CD4-positive, alpha-beta memory T cell (primary cell): Measurements from ENCODE around the gene PHF20. TPM values are rescaled to one million over a fixed set of nuclear protein-coding genes. Genes with fewer than 3 reads are reported as not detected.
"Not testable (repeated sequence)": the region's sequence is repeated elsewhere in the genome, so short reads cannot be mapped to it uniquely, and the experiment has no call there.

ENCODE experiments used
- CTCF ChIA-PET: fragments of 350-600 bp; sonication (Branson Sonifier 250); formaldehyde crosslinking; loops from one replicate; lab custom pipeline; 2021; ENCODE audit warnings: inconsistent platforms; ENCODE audit not compliant: partially characterized antibody; lab: Charles Lee
- POLR2A ChIA-PET: fragments of 350-600 bp; sonication (Branson Sonifier 250); formaldehyde crosslinking; loops from one replicate; lab custom pipeline; 2021; ENCODE audit not compliant: partially characterized antibody; lab: Charles Lee
- DNase-seq, 5 donors: peaks; one replicate each; pipeline versions ENCODE4 v3.0.0 to v3.0.0-alpha.2; 2020 to 2022; ENCODE audit warnings: mixed read lengths in 1 of 5
- H3K27ac ChIP-seq: one replicate; pipeline ENCODE4 v1.7.0; 2013; ENCODE audit warnings: low read depth, low read length
- H3K27me3 ChIP-seq: 2 replicates; pipeline ENCODE4 v1.7.0; 2013; ENCODE audit warnings: mild to moderate bottlenecking, low read length, moderate library complexity; ENCODE audit not compliant: insufficient read depth
- H3K36me3 ChIP-seq: 2 replicates; pipeline ENCODE4 v1.7.0; 2013; ENCODE audit warnings: mild to moderate bottlenecking, low read length, moderate library complexity; ENCODE audit not compliant: insufficient read depth
- H3K4me1 ChIP-seq: 2 replicates; pipeline ENCODE4 v1.7.0; 2013; ENCODE audit warnings: mild to moderate bottlenecking, low read length, moderate library complexity; ENCODE audit not compliant: insufficient read depth
- H3K4me3 ChIP-seq, 2 donors: one replicate each; pipeline ENCODE4 v1.7.0; 2013; ENCODE audit warnings: low read length in 2 of 2, mild to moderate bottlenecking in 1 of 2
- H3K9me3 ChIP-seq, 2 donors: one replicate each; pipeline ENCODE4 v1.7.0; 2013; ENCODE audit warnings: low read length in 2 of 2, control low read depth in 1 of 2; ENCODE audit not compliant: control insufficient read depth in 1 of 2
- H3K27ac Mint-ChIP-seq, 7 donors: one replicate each; pipeline ENCODE4 v1.8.0; 2020 to 2021; ENCODE audit warnings: mixed read lengths in 7 of 7, mild to moderate bottlenecking in 6 of 7, inconsistent platforms in 3 of 7, moderate library complexity in 3 of 7
- H3K27me3 Mint-ChIP-seq, 2 donors: one replicate each; pipeline ENCODE4 v1.8.0; 2020 to 2021; ENCODE audit warnings: mixed read lengths in 2 of 2
- H3K36me3 Mint-ChIP-seq, 2 donors: one replicate each; pipeline ENCODE4 v1.8.0; 2020 to 2021; ENCODE audit warnings: mixed read lengths in 2 of 2, inconsistent platforms in 1 of 2, mild to moderate bottlenecking in 1 of 2
- H3K4me1 Mint-ChIP-seq, 4 donors: one replicate each; pipeline ENCODE4 v1.8.0; 2020 to 2021; ENCODE audit warnings: mixed read lengths in 4 of 4, mild to moderate bottlenecking in 1 of 4
- H3K4me3 Mint-ChIP-seq, 8 donors: one replicate each; pipeline ENCODE4 v1.8.0; 2020 to 2021; ENCODE audit warnings: mixed read lengths in 8 of 8, mild to moderate bottlenecking in 7 of 8, moderate library complexity in 6 of 8, inconsistent platforms in 3 of 8
- H3K9me3 Mint-ChIP-seq, 8 donors: one replicate each; pipeline ENCODE4 v1.8.0; 2020 to 2021; ENCODE audit warnings: mixed read lengths in 8 of 8, mild to moderate bottlenecking in 5 of 8, inconsistent platforms in 3 of 8, moderate library complexity in 1 of 8
- intact Hi-C: fragments of 100-400 bp; cut with micrococcal nuclease; formaldehyde crosslinking; loops from one replicate; pipeline ENCODE4 v1.15.1; 2023
- polyA plus RNA-seq, 2 donors: library from polyadenylated mRNA; unstranded; fragments of 300-500 nt; fragmentation: Illumina TruSeq; gene quantifications; one replicate each; pipeline ENCODE4 v1.2.3, GENCODE V29; 2021
- total RNA-seq, 2 experiments: library from RNA; stranded (reverse); gene quantifications; one replicate each; pipeline ENCODE4 v1.2.3, GENCODE V29; 2021

PHF20 gene
- total and polyA plus RNA-seq, 4 experiments from 2014 or later, result 72.9 to 126 (median 94.2) TPM

- POLR2A ChIA-PET, result interaction anchor here (0.5 to 1.1 kb wide), 2 partner anchors 41 to 143 kb away, joined by 4 read pairs; partner anchors contain the start of gene SCAND1
- Histone ChIP-seq H3K36me3 (no peaks in the 10 kb centered on the region), H3K4me3 (no peak overlapping the region), H3K27me3 (no peaks in the 10 kb centered on the region), H3K4me1 (peaks cover 3% of the 10 kb centered on the region), H3K9me3 (no peaks in the 10 kb centered on the region), H3K27ac (no peak overlapping the region)
- CTCF ChIA-PET, result interaction anchor here (0.6 to 12.2 kb wide), 14 partner anchors 9 to 1543 kb away, joined by 3 to 517 read pairs (median 4); partner anchors contain the start of gene SCAND1
- intact Hi-C loops, result loop anchor here (1.0 to 10.0 kb wide), 2 partner anchors 70 to 444 kb away; no protein-coding TSS in a partner anchor
- H3K4me1 Mint-ChIP-seq, result peaks cover 5 to 8% (median 6%) of the 10 kb centered on the region in 4 donors
- peak overlapping the region in 2 of 7 donors; percentile 42 to 48 for H3K27ac Mint-ChIP-seq
- peaks cover 3 to 5% of the 10 kb centered on the region in 2 donors for H3K27me3 Mint-ChIP-seq
- DNase-seq, result peak; percentile 70 to 74 (median 71)
- H3K4me3 Mint-ChIP-seq, result peak overlapping the region in 1 of 8 donors; percentile 2
- H3K36me3 Mint-ChIP-seq, result no peaks in the 10 kb centered on the region
- no peaks in the 10 kb centered on the region for H3K9me3 Mint-ChIP-seq
Measured at GRCh38 chr20:35994994-35995453, 223.2 kb downstream of the PHF20 start.

GRCh38 chr20:35996492-35996891, 224.7 kb downstream of the PHF20 start:
- DNase-seq, H3K36me3 ChIP-seq, H3K4me3 ChIP-seq, H3K9me3 Mint-ChIP-seq, H3K27me3 ChIP-seq, H3K4me1 ChIP-seq, H3K27me3 Mint-ChIP-seq, POLR2A ChIA-PET, H3K27ac ChIP-seq, H3K9me3 ChIP-seq, H3K4me3 Mint-ChIP-seq, H3K36me3 Mint-ChIP-seq, H3K4me1 Mint-ChIP-seq: not testable (repeated sequence)
- intact Hi-C loops, result loop anchor here (10.0 kb wide), 1 partner anchor 68 kb away; no protein-coding TSS in a partner anchor
- peak overlapping the region in 1 of 7 donors; percentile 12 for H3K27ac Mint-ChIP-seq
- CTCF ChIA-PET, result interaction anchor here (1.0 to 12.2 kb wide), 5 partner anchors 12 to 200 kb away, joined by 3 to 517 read pairs (median 4); no protein-coding TSS in a partner anchor

Other genes with a start within 250 kb of the PHF20 start
- not detected for gene C20orf173, start 242.4 kb upstream of the PHF20 start, total RNA-seq
- not detected for gene C20orf173, start 242.4 kb upstream of the PHF20 start, polyA plus RNA-seq
- gene ERGIC3, start 229.9 kb upstream of the PHF20 start, total RNA-seq, result 100 to 1,000 TPM; 148 to 151 TPM
- gene ERGIC3, start 229.9 kb upstream of the PHF20 start, polyA plus RNA-seq, result 100 to 1,000 TPM; 134 to 137 TPM
- gene SPAG4, start 156.2 kb upstream of the PHF20 start, total RNA-seq, result 1 to 10 TPM in 1 of 2 experiments, under 1 TPM in 1; 0.47 to 1.3 TPM
- under 1 TPM; 0.69 to 0.79 TPM for gene SPAG4, start 156.2 kb upstream of the PHF20 start, polyA plus RNA-seq
- gene CPNE1, start 107.1 kb upstream of the PHF20 start, total RNA-seq, result 100 to 1,000 TPM; 316 to 353 TPM
- 100 to 1,000 TPM; 305 to 343 TPM for gene CPNE1, start 107.1 kb upstream of the PHF20 start, polyA plus RNA-seq
- 100 to 1,000 TPM; 129 to 138 TPM for gene RBM12, start 107.1 kb upstream of the PHF20 start, total RNA-seq
- 10 to 100 TPM; 29.9 to 52.8 TPM for gene RBM12, start 107.1 kb upstream of the PHF20 start, polyA plus RNA-seq
- gene NFS1, start 72.7 kb upstream of the PHF20 start, total RNA-seq, result 10 to 100 TPM; 30.3 to 33.6 TPM
- 10 to 100 TPM in 1 of 2 donors, 1 to 10 TPM in 1; 6.3 to 28.3 TPM for gene NFS1, start 72.7 kb upstream of the PHF20 start, polyA plus RNA-seq
- 10 to 100 TPM; 38.4 to 43.8 TPM for gene ROMO1, start 72.6 kb upstream of the PHF20 start, total RNA-seq
- gene ROMO1, start 72.6 kb upstream of the PHF20 start, polyA plus RNA-seq, result 100 to 1,000 TPM; 273 to 335 TPM
- gene RBM39, start 29.8 kb upstream of the PHF20 start, total RNA-seq, result 100 to 1,000 TPM; 631 to 665 TPM
- gene RBM39, start 29.8 kb upstream of the PHF20 start, polyA plus RNA-seq, result 100 to 1,000 TPM in 1 of 2 donors, 10 to 100 TPM in 1; 76.7 to 153 TPM
- 10 to 100 TPM; 45.1 to 53.8 TPM for gene SCAND1, start 182.5 kb downstream of the PHF20 start, total RNA-seq
- gene SCAND1, start 182.5 kb downstream of the PHF20 start, polyA plus RNA-seq, result 100 to 1,000 TPM; 124 to 185 TPM
- 1 to 10 TPM; 7.8 to 8.2 TPM for gene CNBD2, start 196.6 kb downstream of the PHF20 start, total RNA-seq
- 1 to 10 TPM; 6.7 to 7.2 TPM for gene CNBD2, start 196.6 kb downstream of the PHF20 start, polyA plus RNA-seq